Upper lobe of left lung (tissue), 4 donors: ENCODE measurements around the gene NAV1.

ENCODE experiments used
- POLR2A ChIP-seq, 4 donors: fragments of 450-650 bp; IDR thresholded peaks; one replicate each; pipeline ENCODE4 v1.5.1; 2016 to 2017; ENCODE audit warnings: antibody characterized with exemption in 4 of 4, mild to moderate bottlenecking in 2 of 4
- TF ChIP-seq, protein P1 (sequence below), 6 experiments: fragments of 450-650 bp in 4 of 6; fragments of 200-600 bp in 2 of 6; sonication (generic) in 2 of 6; IDR thresholded peaks; one replicate each; pipeline ENCODE4 v1.5.1; 2016 to 2019; ENCODE audit warnings: antibody characterized with exemption in 6 of 6

- TF ChIP-seq, protein P1, sequence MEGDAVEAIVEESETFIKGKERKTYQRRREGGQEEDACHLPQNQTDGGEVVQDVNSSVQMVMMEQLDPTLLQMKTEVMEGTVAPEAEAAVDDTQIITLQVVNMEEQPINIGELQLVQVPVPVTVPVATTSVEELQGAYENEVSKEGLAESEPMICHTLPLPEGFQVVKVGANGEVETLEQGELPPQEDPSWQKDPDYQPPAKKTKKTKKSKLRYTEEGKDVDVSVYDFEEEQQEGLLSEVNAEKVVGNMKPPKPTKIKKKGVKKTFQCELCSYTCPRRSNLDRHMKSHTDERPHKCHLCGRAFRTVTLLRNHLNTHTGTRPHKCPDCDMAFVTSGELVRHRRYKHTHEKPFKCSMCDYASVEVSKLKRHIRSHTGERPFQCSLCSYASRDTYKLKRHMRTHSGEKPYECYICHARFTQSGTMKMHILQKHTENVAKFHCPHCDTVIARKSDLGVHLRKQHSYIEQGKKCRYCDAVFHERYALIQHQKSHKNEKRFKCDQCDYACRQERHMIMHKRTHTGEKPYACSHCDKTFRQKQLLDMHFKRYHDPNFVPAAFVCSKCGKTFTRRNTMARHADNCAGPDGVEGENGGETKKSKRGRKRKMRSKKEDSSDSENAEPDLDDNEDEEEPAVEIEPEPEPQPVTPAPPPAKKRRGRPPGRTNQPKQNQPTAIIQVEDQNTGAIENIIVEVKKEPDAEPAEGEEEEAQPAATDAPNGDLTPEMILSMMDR (IDR thresholded peaks at IDR 0.05), result no peak
- TF ChIP-seq POLR2A (IDR thresholded peaks at IDR 0.05), result no peak
These were observed 31.6 kb upstream of the NAV1 start for GRCh38 chr1:201507360-201507675.
